Small intestine (tissue), 7 donors: Measurements from ENCODE around the gene HES6. TPM values are rescaled to one million over a fixed set of nuclear protein-coding genes. Genes with fewer than 3 reads are reported as not detected.

Experiments
- DNase-seq, 2 donors: peaks; one replicate each; pipeline versions ENCODE4 v3.0.0 to v3.0.0-alpha.2; 2013
- FAIRE-seq: peaks from 2 replicates; lab custom pipeline; 2012; peaks lifted over from hg19 to GRCh38; lab: Jason Lieb, UNC
- H3K27ac ChIP-seq, 3 donors: one replicate each; pipeline ENCODE4 v1.5.1; 2013; ENCODE audit warnings: low read length in 2 of 3, mild to moderate bottlenecking in 2 of 3, control low read depth in 1 of 3, inconsistent platforms in 1 of 3, low read depth in 1 of 3, moderate library complexity in 1 of 3
- H3K27me3 ChIP-seq, 3 donors: one replicate each; pipeline ENCODE4 v1.6.1; 2013; ENCODE audit warnings: low read length in 3 of 3, inconsistent platforms in 1 of 3; ENCODE audit not compliant: control insufficient read depth in 3 of 3, insufficient read depth in 3 of 3
- H3K36me3 ChIP-seq, 3 donors: one replicate each; pipeline ENCODE4 v1.6.1; 2013; ENCODE audit warnings: low read length in 3 of 3, inconsistent platforms in 1 of 3, low read depth in 1 of 3, mild to moderate bottlenecking in 1 of 3, moderate library complexity in 1 of 3; ENCODE audit not compliant: control insufficient read depth in 3 of 3, insufficient read depth in 2 of 3
- H3K4me1 ChIP-seq, 3 donors: one replicate each; pipeline ENCODE4 v1.6.1; 2013; ENCODE audit warnings: low read length in 2 of 3, inconsistent platforms in 1 of 3, low read depth in 1 of 3, mild to moderate bottlenecking in 1 of 3, moderate library complexity in 1 of 3; ENCODE audit not compliant: control insufficient read depth in 3 of 3, insufficient read depth in 2 of 3
- H3K4me3 ChIP-seq, 3 donors: one replicate each; pipeline ENCODE4 v1.5.1; 2013; ENCODE audit warnings: low read length in 3 of 3, control low read depth in 1 of 3, inconsistent platforms in 1 of 3, low read depth in 1 of 3, mild to moderate bottlenecking in 1 of 3, moderate library complexity in 1 of 3
- H3K9me3 ChIP-seq, 2 donors: one replicate each; pipeline ENCODE4 v1.6.1; 2013; ENCODE audit warnings: low read depth in 1 of 2, low read length in 1 of 2; ENCODE audit not compliant: control insufficient read depth in 2 of 2, insufficient read depth in 1 of 2
- WGBS, 3 donors: extraction: QIAGEN DNeasy Blood & Tissue Kit; methylation state at CpG; one replicate each; pipeline ENCODE4 v1.1.7; 2013; 5-methylcytosine and 5-hydroxymethylcytosine counted together
- polyA plus RNA-seq, 4 donors: library from polyadenylated mRNA; stranded (reverse) in 3 of 4; unstranded in 1 of 4; fragments of 200-250 nt in 3 of 4; fragments of 120-200 nt in 1 of 4; gene quantifications; one replicate each; pipeline versions ENCODE4 v1.2.1 to v1.2.3, GENCODE V29; 2013
- donor health status: healthy with polysubstance abuse.
- donor health status: control.
- donor health status: control.
- donor health status: Bipolar disorder and iron deficiency.
- donor health status: healthy.

The HES6 gene
- polyA plus RNA-seq, 4 donors = 18.2 to 94.3 (median 29.5) TPM

GRCh38 chr2:238255151-238255551, 15.3 kb upstream of the HES6 start:
- Histone ChIP-seq H3K36me3 (peaks cover 14 to 93% (median 15%) of the 10 kb centered on the region in 3 donors), H3K27me3 (no peaks in the 10 kb centered on the region), H3K27ac (no peak overlapping the region), H3K4me3 (no peak overlapping the region), H3K9me3 (no peaks in the 10 kb centered on the region), H3K4me1 (peaks cover 0 to 4% (median 0%) of the 10 kb centered on the region in 3 donors)
- WGBS, 3 donors = 88 to 97% (median 94%) methylated on average over 6 of the region's 6 CpGs
- FAIRE-seq (no peak), DNase-seq (no peak)

GRCh38 chr2:238254095-238254723, 14.4 kb upstream of the HES6 start:
- Histone ChIP-seq H3K36me3 (peaks cover 12 to 95% (median 17%) of the 10 kb centered on the region in 3 donors), H3K4me3 (no peak overlapping the region), H3K27me3 (no peaks in the 10 kb centered on the region), H3K9me3 (no peaks in the 10 kb centered on the region), H3K27ac (no peak overlapping the region), H3K4me1 (no peaks in the 10 kb centered on the region)
- no peak for DNase-seq
- FAIRE-seq = no peak
- WGBS, 3 donors = 76 to 83% (median 80%) methylated on average over 4 of the region's 4 CpGs

- H3K36me3 ChIP-seq = peaks cover 9 to 91% (median 17%) of the 10 kb centered on the region in 3 donors
- no peak overlapping the region for H3K4me3 ChIP-seq
- H3K27ac ChIP-seq = no peak overlapping the region
- H3K4me1 ChIP-seq = no peaks in the 10 kb centered on the region
- WGBS, 3 donors = 94% methylated on average over 32 to 35 of the region's 35 CpGs
- H3K27me3 ChIP-seq = no peaks in the 10 kb centered on the region
- DNase-seq (no peak), FAIRE-seq (no peak)
- H3K9me3 ChIP-seq = no peaks in the 10 kb centered on the region
These were observed 13.2 kb upstream of the HES6 start for GRCh38 chr2:238252766-238253630.

- no peaks in the 10 kb centered on the region for H3K9me3 ChIP-seq
- no peaks in the 10 kb centered on the region for H3K4me1 ChIP-seq
- no peaks in the 10 kb centered on the region for H3K27me3 ChIP-seq
- H3K36me3 ChIP-seq = peaks cover 9 to 91% (median 22%) of the 10 kb centered on the region in 3 donors
- no peak overlapping the region for H3K4me3 ChIP-seq
- no peak overlapping the region for H3K27ac ChIP-seq
- 92 to 93% (median 93%) methylated on average over 11 of the region's 11 CpGs for WGBS, 3 donors
- FAIRE-seq = no peak
- DNase-seq = no peak
These were observed 12.1 kb upstream of the HES6 start for GRCh38 chr2:238251986-238252385.

- DNase-seq (no peak), FAIRE-seq (no peak)
- no peaks in the 10 kb centered on the region for H3K9me3 ChIP-seq
- WGBS, 3 donors = 95 to 97% (median 96%) methylated on average over 12 of the region's 12 CpGs
- H3K4me3 ChIP-seq = no peak overlapping the region
- no peaks in the 10 kb centered on the region for H3K27me3 ChIP-seq
- no peak overlapping the region for H3K27ac ChIP-seq
- peaks cover 9 to 89% (median 22%) of the 10 kb centered on the region in 3 donors for H3K36me3 ChIP-seq
- no peaks in the 10 kb centered on the region for H3K4me1 ChIP-seq
These were observed 11.5 kb upstream of the HES6 start for GRCh38 chr2:238251331-238251730.

GRCh38 chr2:238250896-238251295, 11.1 kb upstream of the HES6 start:
- Histone ChIP-seq H3K9me3 (no peaks in the 10 kb centered on the region), H3K4me1 (no peaks in the 10 kb centered on the region), H3K4me3 (no peak overlapping the region), H3K36me3 (peaks cover 7 to 88% (median 22%) of the 10 kb centered on the region in 3 donors), H3K27ac (no peak overlapping the region), H3K27me3 (no peaks in the 10 kb centered on the region)
- WGBS, 3 donors = 94 to 95% (median 95%) methylated on average over 7 of the region's 7 CpGs
- no peak for FAIRE-seq
- DNase-seq = no peak

- Histone ChIP-seq H3K36me3 (peaks cover 3 to 73% (median 12%) of the 10 kb centered on the region in 3 donors), H3K27ac (no peak overlapping the region), H3K4me3 (no peak overlapping the region), H3K27me3 (no peaks in the 10 kb centered on the region), H3K4me1 (peaks cover 0 to 7% (median 0%) of the 10 kb centered on the region in 3 donors), H3K9me3 (no peaks in the 10 kb centered on the region)
- 80 to 88% (median 87%) methylated on average over 10 of the region's 10 CpGs for WGBS, 3 donors
- FAIRE-seq (no peak), DNase-seq (no peak)
These were observed 8.1 kb upstream of the HES6 start for GRCh38 chr2:238247841-238248453.
